Heart left ventricle (tissue), 16 donors: ENCODE data around the gene SLC25A26. TPM values are rescaled to one million over a fixed set of nuclear protein-coding genes. Genes with fewer than 3 reads are reported as not detected.

Source experiments
- ATAC-seq, 4 donors: fragments of 200-7000 bp; cut with Tn5 transposase; one replicate each; pipeline ENCODE4 v1.9.1; 2020 to 2022; ENCODE audit warnings: moderate library complexity in 4 of 4, mild to moderate bottlenecking in 3 of 4, moderate number of reproducible peaks in 1 of 4
- DNase-seq, 5 donors: peaks; one replicate each; pipeline ENCODE4 v3.0.0-alpha.2; 2020
- H3K27ac ChIP-seq, 12 donors: fragments of 200-600 bp; sonication (generic) in 4 of 12; one replicate each; pipeline versions ENCODE4 v1.5.0 to v1.8.0; 2016 to 2022; ENCODE audit warnings: mild to moderate bottlenecking in 2 of 12
- H3K27me3 ChIP-seq, 9 donors: fragments of 200-600 bp; sonication (generic) in 2 of 9; one replicate each; pipeline versions ENCODE4 v1.5.1 to v1.8.0; 2016 to 2022; ENCODE audit warnings: mild to moderate bottlenecking in 3 of 9
- H3K36me3 ChIP-seq, 9 donors: fragments of 200-600 bp; sonication (generic) in 2 of 9; one replicate each; pipeline versions ENCODE4 v1.5.0 to v1.8.0; 2018 to 2022; ENCODE audit warnings: mild to moderate bottlenecking in 2 of 9
- H3K4me1 ChIP-seq, 12 donors: fragments of 200-600 bp; sonication (generic) in 4 of 12; one replicate each; pipeline versions ENCODE4 v1.5.0 to v1.8.0; 2016 to 2022; ENCODE audit warnings: mild to moderate bottlenecking in 3 of 12
- H3K4me3 ChIP-seq, 12 donors: fragments of 200-600 bp; sonication (generic) in 4 of 12; one replicate each; pipeline versions ENCODE4 v1.5.0 to v1.8.0; 2017 to 2022; ENCODE audit warnings: mild to moderate bottlenecking in 9 of 12, moderate library complexity in 4 of 12
- H3K9me3 ChIP-seq, 12 donors: fragments of 200-600 bp; sonication (generic) in 4 of 12; one replicate each; pipeline versions ENCODE4 v1.5.0 to v1.8.0; 2016 to 2022; ENCODE audit warnings: mild to moderate bottlenecking in 1 of 12
- CTCF ChIP-seq, 12 donors: fragments of 200-600 bp; sonication (generic) in 4 of 12; IDR thresholded peaks; one replicate each; pipeline versions ENCODE4 v1.5.0 to v1.8.0; 2018 to 2022; ENCODE audit warnings: antibody characterized with exemption in 12 of 12, mild to moderate bottlenecking in 5 of 12
- POLR2A ChIP-seq, 2 donors: fragments of 450-650 bp; IDR thresholded peaks; one replicate each; pipeline ENCODE4 v1.6.1; 2017; ENCODE audit warnings: antibody characterized with exemption in 2 of 2, mild to moderate bottlenecking in 2 of 2, moderate library complexity in 2 of 2
- WGBS, 4 donors: extraction: QIAGEN DNeasy Blood & Tissue Kit in 2 of 4; methylation state at CpG; one replicate each; pipeline versions ENCODE4 v1.1.5 to v1.1.7; 2013 to 2018; 5-methylcytosine and 5-hydroxymethylcytosine counted together
- intact Hi-C, 10 donors: fragments of 100-400 bp; cut with DNase I; formaldehyde crosslinking; loops; one replicate each; pipeline versions ENCODE4 v1.11.1 to v1.14.2; 2022
- polyA plus RNA-seq, 2 donors: library from polyadenylated mRNA; stranded (reverse); fragments of 200-250 nt; gene quantifications; one replicate each; pipeline ENCODE4 v1.2.3, GENCODE V29; 2013
- total RNA-seq, 9 donors: library from RNA; depleted of rRNA in 2 of 9; stranded (reverse); fragments of >200 nt in 2 of 9; fragmentation: NEBNext Ultra II Directional in 3 of 9; extraction: Animal tissue kit (Norgen Biotek cat#: 25700) in 3 of 9; gene quantifications; one replicate each; pipeline versions ENCODE4 v1.1.0 to v1.2.4, GENCODE V29; 2016 to 2023
- donor health status: ischemic (EF 13 %, LVEDD 7.1; RV severe dilation, severe dysfunction).
- donor health status: healthy with polysubstance abuse.
- donor health status: DM: no; HTN: yes; CAD: no.
- donor health status: DM: no; HTN: no; CAD: no.
- donor health status: ischemic (EF 25% LVEDD 6.9; RV normal size, moderate dysfunction).
- donor health status: ischemic (EF 25% LVEDD 5.7; RV mildly dilated, moderate dysfunction).
- donor health status: healthy.
- donor health status: DM: yes; HTN: yes; CAD: no.
- donor health status: ischemic (EF 35%, LVEDD 5.7; RV mildly dilated, moderate dysfunction).
- donor health status: nonischemic (EF 11% LVEDD 7.7; RV severe dilation, severe dysfunction).
- donor health status: DM: yes; HTN: yes; CAD: no.
- donor health status: PGD.
- donor health status: ischemic (EF 29% LVEDD 5.4; RV normal size, mild dysfunction).
- donor health status: nonischemic (EF 23%, LVEDD 6.1; RV moderate dilation, normal function).

Gene SLC25A26
- total and polyA plus RNA-seq, 11 donors: 20.0 to 42.2 (median 25.4) TPM

DNA sequence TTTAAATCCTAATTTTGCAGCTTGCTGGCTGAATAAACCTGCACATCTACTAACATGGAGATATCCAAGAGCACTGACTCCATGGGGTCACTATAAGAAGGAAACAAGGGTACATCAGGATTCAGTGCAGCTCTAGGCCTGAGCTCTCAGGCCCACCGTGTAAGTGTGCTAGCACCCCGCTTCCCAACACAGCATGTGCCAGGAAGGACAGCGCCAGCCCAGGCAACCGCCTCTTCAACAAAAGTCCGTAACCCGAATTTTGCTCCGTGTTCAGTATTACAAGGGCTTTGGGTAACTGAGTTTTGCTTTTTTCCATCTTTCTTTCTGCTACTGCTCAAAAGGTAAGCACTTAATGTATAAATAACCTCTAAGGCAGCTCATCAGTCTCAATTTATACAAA is 190.2 kb downstream of the SLC25A26 start:
- intact Hi-C loops: loop anchor here in 4 of 10 donors (2.0 to 5.0 kb wide), 4 partner anchors 18 to 91 kb away; partner anchors contain the start of gene LRIG1 (in 1 of the 4)
- H3K27me3 ChIP-seq: no peaks in the 10 kb centered on the region
- TF ChIP-seq POLR2A (IDR thresholded peaks at IDR 0.05): no peak
- peak overlapping the region in 11 of 12 donors; percentile 24 to 94 (median 70) for H3K27ac ChIP-seq
- WGBS, 4 donors: 84 to 89% (median 87%) methylated on average over 7 of the region's 7 CpGs
- ATAC-seq: no peak
- H3K36me3 ChIP-seq: peaks cover 0 to 84% (median 51%) of the 10 kb centered on the region in 9 donors
- peaks cover 4 to 96% (median 47%) of the 10 kb centered on the region in 12 donors for H3K4me1 ChIP-seq
- no peak for DNase-seq
- no peaks in the 10 kb centered on the region for H3K9me3 ChIP-seq
- no peak overlapping the region for H3K4me3 ChIP-seq

DNA sequence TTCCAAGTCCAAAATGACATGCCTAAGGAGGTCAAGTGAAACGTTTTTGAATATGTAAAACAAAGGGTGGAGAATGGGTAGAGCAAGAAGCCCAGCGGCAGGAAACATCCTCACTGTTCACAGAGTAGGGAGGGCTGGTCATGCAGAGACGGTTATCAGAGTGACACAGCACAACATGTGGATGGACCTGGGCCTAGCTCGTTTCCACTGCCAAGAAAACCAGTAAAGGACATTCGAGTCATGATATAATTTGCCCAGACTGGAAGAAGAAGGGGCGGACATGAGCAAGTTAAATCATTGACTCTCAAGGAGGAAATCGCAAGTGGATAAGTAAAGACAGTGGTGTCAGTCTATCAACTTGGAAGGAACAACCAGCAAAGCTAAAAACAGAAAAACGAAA is 190.7 kb downstream of the SLC25A26 start:
- ATAC-seq (peak; percentile 47 to 68 (median 54)), DNase-seq (peak in 2 of 5 donors; percentile 57 to 59)
- peaks cover 2 to 96% (median 47%) of the 10 kb centered on the region in 12 donors for H3K4me1 ChIP-seq
- peaks cover 0 to 82% (median 48%) of the 10 kb centered on the region in 9 donors for H3K36me3 ChIP-seq
- intact Hi-C loops: loop anchor here in 4 of 10 donors (2.0 to 5.0 kb wide), 4 partner anchors 17 to 91 kb away; partner anchors contain the start of gene LRIG1 (in 1 of the 4)
- 29 to 35% (median 32%) methylated on average over 8 of the region's 8 CpGs for WGBS, 4 donors
- no peak overlapping the region for H3K4me3 ChIP-seq
- no peaks in the 10 kb centered on the region for H3K27me3 ChIP-seq
- H3K9me3 ChIP-seq: no peaks in the 10 kb centered on the region
- TF ChIP-seq CTCF (IDR thresholded peaks at IDR 0.05) (no peak), POLR2A (IDR thresholded peaks at IDR 0.05) (no peak)
- H3K27ac ChIP-seq: peak overlapping the region in 11 of 12 donors; percentile 24 to 94 (median 70)

GRCh38 chr3:66411961-66412887 is 191.4 kb downstream of the SLC25A26 start:
- intact Hi-C loops: loop anchor here in 4 of 10 donors (2.0 to 5.0 kb wide), 4 partner anchors 17 to 90 kb away; partner anchors contain the start of gene LRIG1 (in 1 of the 4)
- H3K36me3 ChIP-seq: peaks cover 0 to 79% (median 47%) of the 10 kb centered on the region in 9 donors
- H3K27me3 ChIP-seq: no peaks in the 10 kb centered on the region
- DNase-seq (peak in 1 of 5 donors; percentile 17), ATAC-seq (no peak)
- H3K4me3 ChIP-seq: no peak overlapping the region
- TF ChIP-seq POLR2A (IDR thresholded peaks at IDR 0.05) (no peak), CTCF (IDR thresholded peaks at IDR 0.05) (no peak)
- no peaks in the 10 kb centered on the region for H3K9me3 ChIP-seq
- WGBS, 4 donors: 73 to 84% (median 83%) methylated on average over 14 to 24 of the region's 24 CpGs
- peaks cover 0 to 96% (median 50%) of the 10 kb centered on the region in 12 donors for H3K4me1 ChIP-seq
- H3K27ac ChIP-seq: peak overlapping the region in 10 of 12 donors; percentile 23 to 94 (median 72)

GRCh38 chr3:66413151-66413751 is 192.4 kb downstream of the SLC25A26 start:
- H3K4me3 ChIP-seq: no peak overlapping the region
- TF ChIP-seq POLR2A (IDR thresholded peaks at IDR 0.05) (no peak), CTCF (IDR thresholded peaks at IDR 0.05) (no peak)
- peak in 1 of 4 donors; percentile 9 for ATAC-seq

More at GRCh38 chr3:66413151-66413751, 192.4 kb downstream of the SLC25A26 start:
- peaks cover 0 to 77% (median 46%) of the 10 kb centered on the region in 9 donors for H3K36me3 ChIP-seq
- no peak for DNase-seq
- WGBS, 4 donors: 86 to 95% (median 90%) methylated on average over 7 of the region's 7 CpGs
- peak overlapping the region in 9 of 12 donors; percentile 11 to 94 (median 78) for H3K27ac ChIP-seq
- H3K27me3 ChIP-seq: no peaks in the 10 kb centered on the region
- intact Hi-C loops: loop anchor here in 3 of 10 donors (5.0 kb wide), 3 partner anchors 39 to 89 kb away; partner anchors contain the start of gene LRIG1 (in 1 of the 3)
- peaks cover 0 to 96% (median 50%) of the 10 kb centered on the region in 12 donors for H3K4me1 ChIP-seq
- no peaks in the 10 kb centered on the region for H3K9me3 ChIP-seq
